ENCODE data around the gene ILK.

ILK gene

DNA sequence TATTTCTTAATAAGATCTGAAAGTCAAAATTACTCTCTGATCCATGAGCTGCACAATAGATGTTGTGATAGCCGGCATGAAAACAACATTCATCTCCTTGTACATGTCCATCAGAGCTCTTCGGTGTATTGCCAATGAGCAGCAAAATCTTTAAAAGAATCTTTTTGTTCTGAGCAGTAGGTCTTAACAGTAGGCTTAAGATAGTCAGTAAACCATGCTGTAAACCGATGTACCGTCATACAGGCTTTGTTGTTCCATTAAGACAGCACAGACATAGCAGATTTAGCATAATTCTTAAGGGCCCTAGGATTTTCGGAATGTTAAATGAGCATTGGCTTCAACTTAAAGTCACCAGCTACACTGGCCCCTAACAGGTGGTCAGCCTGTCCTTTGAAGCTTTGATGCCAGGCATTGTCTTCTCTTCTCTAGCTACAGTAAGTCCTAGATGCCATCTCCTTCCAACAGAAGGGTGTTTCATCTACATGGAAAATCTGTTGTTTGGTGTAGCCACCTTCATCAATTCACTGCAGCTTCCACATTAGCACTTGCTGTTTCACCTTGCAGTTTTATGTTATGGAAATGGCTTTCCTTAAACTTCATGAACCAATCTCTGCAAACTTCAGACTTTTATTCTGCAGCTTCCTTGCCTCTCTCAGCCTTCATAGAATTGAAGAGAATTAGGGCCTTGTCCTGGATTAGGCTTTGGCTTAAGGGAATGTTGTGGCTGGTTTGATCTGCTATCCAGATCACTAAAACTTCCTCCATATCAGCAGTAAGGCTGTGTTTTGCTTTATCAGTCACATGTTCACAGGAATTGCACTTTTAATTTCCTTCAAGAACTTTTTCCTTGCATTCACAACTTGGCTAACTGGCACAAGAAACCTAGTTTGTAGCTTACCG is 28.5 kb upstream of the ILK start:
- no peak for DNase-seq

DNA sequence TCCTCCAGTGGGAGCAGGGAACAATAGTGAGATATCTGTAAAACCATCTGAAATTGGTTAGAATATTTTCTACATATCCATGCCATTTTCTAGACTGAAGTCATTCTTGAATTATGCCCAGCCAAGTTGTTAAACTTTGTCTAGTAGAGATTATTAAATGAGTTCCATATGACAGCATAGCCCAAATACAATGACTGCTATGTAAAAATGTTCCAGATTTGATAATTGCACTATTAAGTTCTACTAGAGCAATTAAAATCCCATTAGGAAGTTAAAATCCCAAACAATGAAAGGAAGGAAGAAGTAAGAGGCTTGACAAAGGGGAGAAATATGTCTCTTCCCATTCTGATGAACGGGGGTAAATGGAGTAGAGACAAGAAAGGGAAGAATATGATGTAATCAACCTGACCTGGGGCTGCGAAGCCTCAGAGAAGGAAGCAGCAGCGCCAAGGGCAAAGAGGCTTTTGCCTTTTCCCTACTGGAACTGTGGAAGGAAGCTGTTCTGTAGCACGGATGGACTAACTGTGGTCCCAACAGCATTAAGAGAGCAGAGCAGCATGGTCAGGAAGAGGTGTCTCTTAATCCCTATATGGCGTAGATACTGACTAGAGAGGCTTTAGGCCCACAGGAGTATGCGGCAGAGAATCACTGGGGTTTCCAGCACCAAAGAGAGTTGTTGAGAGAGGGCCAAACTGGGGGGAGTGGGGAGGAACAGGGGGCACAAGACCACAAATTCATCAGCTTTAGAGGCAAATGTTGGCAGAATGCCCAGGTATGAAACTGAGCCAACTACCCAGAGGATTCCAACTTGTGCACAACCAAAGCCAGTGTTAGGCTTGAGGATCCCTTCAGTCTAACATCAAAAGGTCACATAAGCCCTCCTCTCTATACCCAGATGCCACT is 26.9 kb upstream of the ILK start:
- DNase-seq = no peak

DNA sequence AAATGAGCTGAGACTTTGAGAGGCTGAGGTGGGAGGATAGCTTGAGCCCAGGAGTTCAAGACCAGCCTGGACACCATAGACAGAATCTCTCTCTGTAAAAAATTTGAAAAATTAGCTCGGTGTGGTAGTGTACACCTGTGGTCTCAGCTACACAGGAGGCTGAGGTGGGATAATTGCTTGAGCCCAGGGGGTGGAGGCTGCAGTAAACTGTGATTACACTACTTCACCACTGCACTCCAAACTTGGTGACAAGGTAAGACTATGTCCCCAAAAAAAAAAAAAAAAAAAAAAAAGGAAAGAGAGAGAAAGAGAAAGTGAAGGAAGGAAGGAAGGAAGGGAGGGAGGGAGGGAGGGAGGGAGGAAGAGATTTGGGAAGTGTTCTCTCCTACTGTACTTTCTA is 25.4 kb upstream of the ILK start:
- no peak for DNase-seq

DNA sequence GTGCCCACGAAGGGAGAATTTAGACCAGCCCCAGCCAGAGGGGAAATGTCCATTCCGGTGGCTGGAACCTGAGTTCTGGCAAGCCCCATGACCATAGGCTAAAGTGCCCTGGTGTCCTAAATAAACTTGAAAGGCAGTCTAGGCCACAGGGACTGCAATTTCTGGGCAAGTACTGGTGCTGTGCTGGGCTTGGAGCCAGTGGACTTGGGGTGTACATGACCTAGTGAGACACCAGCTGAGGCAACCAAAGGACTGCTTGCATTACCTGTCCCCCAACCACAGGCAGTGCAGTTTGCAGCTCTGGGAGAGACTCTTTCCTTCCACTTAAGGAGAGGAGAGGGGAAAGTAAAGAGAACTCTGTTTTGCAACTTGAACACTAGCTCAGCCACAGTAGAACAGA is 23.9 kb upstream of the ILK start:
- no peak for DNase-seq

DNA sequence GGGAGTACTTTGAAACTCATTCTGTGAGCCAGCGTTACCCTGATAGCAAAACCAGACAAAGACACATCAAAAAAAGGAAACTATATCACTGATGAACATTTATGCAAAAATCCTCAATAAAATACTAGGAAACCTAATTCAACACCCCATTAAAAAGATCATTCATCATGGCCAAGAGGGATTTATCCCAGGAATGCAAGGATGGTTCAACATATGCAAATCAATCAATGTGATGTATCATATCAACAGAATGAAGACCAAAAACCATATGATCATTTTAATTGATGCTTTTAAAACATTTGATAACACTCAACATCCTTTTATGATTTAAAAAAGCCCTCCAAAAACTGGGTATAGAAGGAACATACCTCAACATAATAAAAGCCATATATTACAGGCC is 20.0 kb upstream of the ILK start:
- DNase-seq = no peak

DNA sequence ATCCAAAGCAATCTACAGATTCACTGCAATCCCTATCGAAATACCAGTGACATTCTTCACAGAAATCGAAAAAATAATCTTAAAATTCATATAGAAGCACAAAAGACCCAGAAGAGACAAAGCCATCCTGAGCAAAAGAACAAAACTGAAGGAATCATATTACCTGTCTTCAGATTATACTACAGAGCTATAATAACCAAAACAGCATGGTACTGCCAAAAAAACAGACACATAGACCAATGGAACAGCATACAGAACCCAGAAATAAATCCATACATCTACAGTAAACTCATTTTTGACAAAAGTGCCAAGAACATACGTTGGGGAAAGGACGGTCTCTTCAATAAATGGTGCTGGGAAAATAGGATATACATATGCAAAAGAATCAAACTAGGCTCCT is 19.0 kb upstream of the ILK start:
- no peak for DNase-seq

DNA sequence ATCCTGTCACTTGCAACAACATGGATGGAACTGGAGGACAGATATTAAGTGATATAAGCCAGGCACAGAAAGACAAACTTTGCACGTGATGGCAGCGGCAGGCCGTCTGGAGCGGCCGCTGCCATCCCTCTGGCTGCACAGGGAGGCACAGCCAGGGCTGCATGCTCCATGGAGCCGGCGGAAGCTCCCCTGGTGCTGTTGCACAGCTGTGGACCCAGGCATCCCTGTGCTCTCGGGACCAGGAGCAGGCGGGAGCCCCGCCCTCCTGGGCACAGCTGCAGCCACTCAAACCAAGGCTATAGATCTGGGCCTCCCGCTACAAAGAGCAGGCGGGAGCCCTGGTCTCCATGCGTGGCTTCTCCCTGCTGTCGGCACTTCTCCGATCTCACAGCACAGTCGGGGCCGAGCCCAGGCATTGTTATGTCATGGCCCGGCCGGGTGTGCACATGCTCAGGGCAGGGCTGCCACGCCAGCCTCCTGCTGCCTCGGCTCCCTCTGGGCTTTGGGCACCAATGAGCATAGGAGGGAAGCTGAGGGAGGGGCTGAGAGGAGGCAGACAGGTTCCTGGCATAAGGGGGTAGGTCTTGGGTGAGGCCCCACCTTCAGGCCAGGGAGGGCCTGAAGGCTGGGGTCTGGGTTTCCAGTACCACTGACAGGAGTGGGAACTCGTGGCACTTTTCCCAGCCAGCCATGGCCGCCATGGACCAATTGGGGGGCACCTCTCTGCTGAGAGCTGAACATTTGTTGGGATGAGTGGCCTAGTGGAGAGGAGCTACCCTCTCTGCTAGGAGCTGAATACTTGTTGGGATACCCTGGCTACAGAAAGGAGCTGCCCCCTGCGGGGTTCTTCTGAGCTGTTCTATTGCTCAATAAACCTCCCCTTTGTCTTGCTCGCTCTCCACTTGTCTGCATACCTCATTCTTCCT is 16.9 kb upstream of the ILK start:
- no peak for DNase-seq

DNA sequence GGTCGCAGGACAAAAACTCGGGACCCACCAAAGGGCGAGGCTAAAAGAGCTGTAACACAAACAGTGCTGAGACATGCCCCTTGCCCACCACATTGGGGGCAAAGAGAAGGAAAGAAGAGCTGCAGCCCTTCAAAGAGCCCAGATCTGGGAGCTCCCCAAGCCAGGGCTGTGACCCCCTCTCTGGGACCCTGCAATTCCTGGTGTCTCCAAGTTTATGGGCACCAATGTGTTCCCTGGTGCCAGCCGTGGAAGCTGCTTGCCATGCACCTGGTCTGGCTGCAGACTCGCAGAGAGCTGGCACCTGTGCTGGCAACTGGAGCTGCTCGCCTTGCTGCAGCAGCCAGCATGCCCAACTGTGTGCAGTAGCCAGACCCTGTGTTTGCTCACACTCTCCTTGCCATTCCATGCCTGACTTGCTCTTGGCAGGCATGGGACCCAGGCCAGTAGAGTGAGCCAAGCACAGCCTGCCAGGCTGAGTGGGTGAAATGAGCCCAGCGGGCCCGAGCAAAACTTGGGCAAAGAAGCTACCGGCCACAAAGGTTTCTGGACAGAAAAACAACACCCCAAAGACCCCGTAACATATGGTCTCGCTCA is 16.1 kb upstream of the ILK start:
- DNase-seq = no peak

DNA sequence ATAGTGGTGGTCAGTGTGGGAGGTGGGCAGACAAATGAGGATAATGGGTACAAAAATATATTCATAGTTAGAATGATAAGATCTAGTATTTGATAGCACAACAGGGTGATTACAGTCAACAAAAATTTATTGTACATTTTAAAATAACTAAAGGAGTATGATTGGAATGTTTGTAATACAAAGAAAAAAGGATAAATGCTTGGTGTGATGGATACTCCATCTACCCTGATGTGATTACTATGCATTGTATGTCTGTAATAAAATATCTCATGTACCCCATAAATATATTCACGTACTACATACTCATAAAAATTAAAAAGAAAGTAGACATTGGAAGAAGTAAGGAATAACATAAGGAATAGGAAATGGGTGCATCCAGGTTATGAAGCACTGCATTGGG is 15.6 kb upstream of the ILK start:
- no peak for DNase-seq

DNA sequence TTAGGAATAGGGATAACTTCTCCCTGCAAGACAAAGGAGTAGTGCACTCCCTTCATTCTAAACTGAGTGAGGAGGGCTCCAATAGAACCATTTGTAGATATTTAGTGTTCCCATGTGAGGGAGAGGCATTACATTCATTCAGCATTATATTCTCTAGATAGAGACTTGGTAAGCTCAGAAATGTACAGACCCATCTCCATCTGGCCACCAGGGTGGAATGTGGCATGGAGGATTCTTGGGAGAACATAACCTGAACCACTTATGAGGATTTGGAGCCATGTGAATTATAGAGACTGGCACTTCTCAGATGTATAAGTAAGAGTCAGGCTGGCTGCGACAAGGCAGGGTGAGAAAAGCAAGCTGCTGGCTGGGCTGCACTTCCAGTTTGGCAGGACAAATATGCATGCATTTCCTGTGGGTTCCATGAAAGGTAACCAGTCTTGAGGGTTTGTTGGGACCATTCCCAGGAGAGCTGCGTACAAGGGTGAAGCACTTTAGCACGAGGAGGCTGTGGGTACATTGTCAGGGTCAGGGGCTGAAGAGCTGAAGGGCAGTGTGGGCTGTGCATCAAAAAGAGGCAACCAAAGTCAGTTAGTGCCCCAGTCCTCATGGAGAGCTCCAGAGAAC is 9.3 kb upstream of the ILK start:
- no peak for DNase-seq

DNA sequence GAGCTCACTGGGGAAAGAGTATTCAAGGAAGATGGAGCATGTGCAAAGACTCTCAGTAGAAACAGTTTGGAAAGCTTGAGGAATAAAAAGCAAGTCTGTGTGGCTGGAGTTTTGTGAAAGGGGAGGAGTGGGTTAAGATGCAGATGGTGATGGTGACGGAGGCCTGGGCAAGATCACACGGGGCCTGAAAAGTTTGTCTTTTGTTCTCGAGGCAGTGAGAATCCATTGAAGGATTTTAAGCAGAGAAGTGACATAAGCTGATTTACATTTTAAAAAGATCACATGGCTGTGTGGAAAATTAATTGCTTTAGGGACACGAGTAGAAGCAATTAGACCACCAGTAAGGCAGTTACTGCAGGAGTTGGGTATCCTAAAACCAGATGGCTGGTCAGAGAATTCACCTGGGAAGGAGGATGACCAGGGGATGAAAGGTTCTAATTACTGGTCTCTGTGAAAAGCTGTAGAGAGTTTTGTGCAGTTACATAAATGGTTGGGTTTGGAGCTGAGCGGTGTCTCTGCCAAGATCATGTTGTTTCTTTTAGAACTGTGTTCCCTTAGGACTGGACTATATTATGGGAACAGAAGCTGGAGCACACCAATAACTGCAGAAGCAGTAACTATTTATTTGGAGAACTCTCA is 7.2 kb upstream of the ILK start:
- DNase-seq = no peak

DNA sequence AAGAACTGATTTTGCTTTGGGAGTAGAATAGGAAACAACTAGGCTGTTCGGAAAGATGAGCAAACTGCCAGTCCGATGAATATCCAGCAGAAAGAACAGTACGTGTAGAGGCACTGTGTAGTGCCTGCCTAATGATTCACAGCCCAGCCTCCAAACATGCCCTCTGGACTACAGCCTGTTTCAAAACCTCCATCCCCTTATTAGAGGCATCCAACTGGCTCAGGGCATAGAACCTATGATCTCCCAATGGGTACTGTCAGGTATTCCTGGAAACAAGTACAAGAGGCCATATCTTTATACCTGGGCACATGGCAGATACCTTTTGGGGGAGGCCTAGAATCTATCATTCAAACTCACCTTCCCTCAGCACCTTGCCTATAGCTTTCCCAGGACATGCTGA is 5.0 kb upstream of the ILK start:
- no peak for DNase-seq

DNA sequence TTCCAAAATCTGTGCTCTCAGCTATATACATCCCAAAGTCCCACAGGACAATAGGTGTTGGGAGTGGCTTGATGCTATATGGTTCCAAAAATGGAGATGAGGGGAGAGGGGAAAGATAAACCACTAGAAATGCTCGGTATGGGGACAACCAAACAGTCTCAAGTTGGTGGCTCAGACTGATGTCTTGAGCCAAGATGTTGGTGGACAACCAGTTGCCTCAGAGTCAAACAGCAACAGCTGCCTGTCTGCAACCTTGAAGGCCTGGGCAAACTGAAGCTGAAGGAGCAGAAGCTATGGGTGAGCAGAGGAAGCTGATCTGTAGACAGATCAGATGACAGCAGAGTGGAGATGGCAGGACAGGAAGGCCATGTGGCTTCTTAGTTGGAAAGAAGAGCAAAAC is 4.1 kb upstream of the ILK start:
- no peak for DNase-seq

DNA sequence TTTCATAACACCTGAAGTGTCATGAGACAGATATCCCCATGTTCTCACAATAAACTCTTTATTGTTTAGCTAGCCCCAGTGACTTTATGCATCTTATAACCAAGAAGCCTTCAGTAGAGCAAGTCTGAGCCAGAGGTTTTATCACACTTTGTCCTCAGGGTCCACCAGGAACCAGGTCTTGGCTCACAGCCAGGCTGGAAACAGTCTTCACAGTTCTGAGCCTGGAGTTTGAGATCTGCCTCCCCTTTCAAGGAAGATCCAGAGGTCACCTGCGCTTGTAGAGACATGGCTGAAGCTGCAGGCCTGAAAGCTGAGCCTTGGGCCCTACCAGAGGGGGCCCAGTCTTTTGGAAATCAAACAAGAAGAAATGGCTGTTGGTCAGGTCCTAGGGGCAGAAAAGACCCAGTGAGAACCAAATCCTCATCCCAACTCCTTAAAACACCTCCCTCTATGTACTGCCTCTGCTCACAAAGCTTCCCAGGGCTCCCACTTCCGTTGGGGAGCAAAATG is 3.6 kb upstream of the ILK start:
- DNase-seq = no peak

DNA sequence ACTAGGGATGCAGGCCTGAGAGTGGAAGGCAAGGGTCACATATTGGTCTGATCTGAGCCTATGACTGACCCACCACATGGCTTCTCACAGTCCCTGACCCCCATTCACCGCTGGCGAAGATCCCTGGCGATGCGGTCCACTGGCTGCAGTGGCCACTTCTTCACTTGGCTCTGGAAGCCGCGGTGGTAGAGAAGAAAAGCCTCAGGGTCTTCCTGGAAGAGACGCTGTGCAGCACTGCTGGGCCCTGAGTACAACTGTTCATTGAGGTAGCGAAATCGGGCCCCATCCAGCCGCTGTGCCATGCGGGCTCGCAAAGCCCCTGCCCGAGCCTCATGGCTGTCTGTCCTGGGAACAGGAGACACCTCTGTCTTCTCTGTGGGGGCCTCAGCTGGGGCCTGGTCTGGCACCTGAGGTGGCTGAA is 2.5 kb upstream of the ILK start:
- no peak for DNase-seq

DNA sequence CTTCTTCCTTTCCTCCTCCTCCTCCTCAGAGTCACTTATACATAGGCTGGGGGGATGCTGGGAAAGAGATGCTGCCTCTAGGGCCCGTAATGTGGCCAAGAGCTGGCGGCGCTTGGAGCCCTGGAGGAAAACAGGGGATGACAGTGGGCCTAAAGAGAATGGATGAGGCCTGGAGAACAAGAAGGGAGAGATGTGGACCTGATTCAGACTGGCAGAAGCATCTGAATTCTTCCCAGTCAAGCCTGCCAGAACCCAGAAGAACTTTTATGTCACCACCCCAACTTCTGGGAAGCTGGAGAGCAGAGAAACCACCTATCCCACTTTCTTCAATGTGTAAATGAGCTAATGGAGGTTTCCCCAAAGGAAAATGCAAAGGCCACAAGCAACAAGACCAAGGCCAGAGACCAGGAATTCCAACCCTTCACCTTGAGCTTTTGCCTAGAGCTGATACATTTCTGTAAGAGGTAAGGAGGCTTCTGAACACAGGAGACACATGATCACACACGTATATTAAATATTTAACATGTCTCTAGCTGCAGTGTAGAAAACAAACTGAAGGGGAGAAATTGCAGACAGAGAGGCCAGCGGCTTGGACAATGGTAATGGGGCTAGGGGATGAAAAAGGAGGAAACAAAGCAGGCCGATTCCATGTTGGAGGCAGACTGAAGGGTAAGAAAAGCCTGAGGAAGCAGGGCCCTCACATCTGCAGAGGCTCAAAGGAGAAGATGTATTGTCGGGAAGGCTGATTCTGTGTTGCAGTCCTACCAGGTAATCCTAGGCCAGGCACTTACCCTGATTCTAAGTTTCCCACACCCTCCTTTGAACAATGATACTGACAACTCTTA is 1.3 kb upstream of the ILK start:
- DNase-seq = no peak

DNA sequence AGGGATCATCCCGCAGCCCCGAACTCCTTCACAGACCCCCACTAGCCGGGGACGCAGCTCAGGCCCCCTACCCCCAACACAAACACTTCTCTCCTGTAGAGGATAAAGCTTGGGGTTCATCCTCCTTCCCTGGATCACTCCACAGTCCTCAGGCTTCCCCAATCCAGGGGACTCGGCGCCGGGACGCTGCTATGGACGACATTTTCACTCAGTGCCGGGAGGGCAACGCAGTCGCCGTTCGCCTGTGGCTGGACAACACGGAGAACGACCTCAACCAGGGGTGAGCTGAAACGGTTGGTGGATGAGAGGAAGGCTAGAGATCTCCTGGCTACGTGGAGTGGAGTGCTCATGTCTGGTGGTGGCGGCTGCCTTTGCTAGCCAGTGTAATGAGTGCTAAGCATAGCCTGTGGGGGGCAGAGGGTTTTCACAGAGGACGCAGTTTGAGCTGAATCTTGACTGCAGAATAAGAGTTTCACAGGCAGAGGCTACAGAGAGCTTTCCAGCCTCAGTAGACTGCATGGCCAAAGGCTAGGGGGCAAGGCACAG is 580 bp downstream of the ILK start:
- peak; percentile 67 for DNase-seq

DNA sequence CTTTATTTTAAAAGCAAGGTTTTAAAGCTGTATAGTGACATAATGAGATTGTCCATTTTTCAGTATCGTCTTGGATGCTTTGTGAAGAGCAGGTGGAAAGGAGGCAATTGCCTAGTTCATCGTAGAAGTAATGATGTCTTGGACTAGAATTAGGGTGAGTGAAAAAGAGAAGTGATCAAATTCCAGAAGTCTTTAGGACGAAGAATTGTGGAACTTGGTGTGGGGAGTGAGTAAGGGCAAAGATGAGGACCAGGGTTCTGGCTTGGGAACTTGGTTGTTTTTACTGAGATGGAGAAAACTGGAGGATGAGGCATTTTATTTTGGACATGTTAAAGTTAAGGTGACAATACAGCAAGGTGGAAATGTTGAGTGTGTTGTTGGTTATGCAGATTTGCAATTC is 1.2 kb downstream of the ILK start:
- peak; percentile 33 for DNase-seq

DNA sequence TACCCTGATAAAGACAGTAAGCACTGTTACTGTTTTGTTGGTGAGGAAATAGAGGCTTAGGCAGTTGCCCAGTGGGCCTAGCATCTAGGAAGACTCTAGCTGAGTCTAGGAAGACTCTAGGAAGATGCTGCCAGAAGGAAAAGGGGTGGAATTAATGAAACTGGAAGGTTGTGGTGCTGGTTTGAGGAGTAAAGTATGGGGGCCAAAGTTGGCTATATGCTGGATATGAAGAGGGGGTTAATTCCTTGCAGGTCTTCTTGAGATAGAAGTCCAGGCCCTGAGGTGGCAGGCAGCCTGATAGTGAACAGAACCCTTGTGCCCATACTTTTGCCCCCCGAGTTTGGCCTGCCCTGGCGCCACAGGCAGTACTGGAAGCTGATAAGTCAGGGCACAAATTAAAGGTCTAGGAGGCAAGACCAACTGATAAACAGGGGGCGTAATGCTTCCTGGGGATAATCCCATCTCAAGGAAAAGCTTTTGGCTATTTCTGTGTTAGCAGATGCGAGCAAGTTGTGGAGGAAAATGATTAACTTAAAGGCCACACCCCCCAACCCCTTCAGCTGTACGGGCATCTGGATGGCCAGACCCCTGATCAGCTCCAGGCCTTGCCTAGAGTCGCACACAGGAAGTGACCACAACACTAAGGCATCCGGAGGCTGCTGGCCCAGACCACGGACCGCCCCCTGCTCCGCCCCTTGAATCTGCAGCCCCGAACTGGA is 3.1 kb downstream of the ILK start:
- DNase-seq = peak; percentile 75

Data from MV-4-11 (cell line).